DOHH2 (cell line): Measurements from ENCODE around the gene ELOA.
A peak's percentile ranks its signal among the peaks of the same experiment; 100 is the strongest.

Source experiments
- H3F3A ChIP-seq: fragments of 200-600 bp; sonication (generic), shearing (Covaris generic); 2 replicates; pipeline ENCODE4 v1.6.0; 2016; ENCODE audit warnings: antibody characterized with exemption, mild to moderate bottlenecking; ENCODE audit not compliant: control insufficient read depth, insufficient read depth
- H3K27ac ChIP-seq: fragments of 200-600 bp; sonication (generic); 2 replicates; pipeline ENCODE4 v1.5.1; 2014; ENCODE audit warnings: low read depth, mild to moderate bottlenecking, low read length, moderate library complexity
- H3K27me3 ChIP-seq: fragments of 200-600 bp; sonication (generic); 2 replicates; pipeline ENCODE4 v1.6.1; 2014; ENCODE audit warnings: mild to moderate bottlenecking, low read length, mixed read lengths; ENCODE audit not compliant: control insufficient read depth
- H3K36me3 ChIP-seq: fragments of 200-600 bp; sonication (generic); 2 replicates; pipeline ENCODE4 v1.6.1; 2014; ENCODE audit warnings: mild to moderate bottlenecking, low read length, moderate library complexity, mixed read lengths; ENCODE audit not compliant: control insufficient read depth
- H3K4me1 ChIP-seq: fragments of 200-600 bp; sonication (generic); 2 replicates; pipeline ENCODE4 v1.6.1; 2014; ENCODE audit warnings: mild to moderate bottlenecking, low read length, mixed read lengths; ENCODE audit not compliant: control insufficient read depth
- H3K4me2 ChIP-seq: fragments of 200-600 bp; sonication (generic); 2 replicates; pipeline ENCODE4 v1.6.0; 2014; ENCODE audit warnings: mild to moderate bottlenecking, low read length, moderate library complexity
- H3K4me3 ChIP-seq: fragments of 200-600 bp; sonication (generic); 2 replicates; pipeline ENCODE4 v1.5.1; 2014; ENCODE audit warnings: mild to moderate bottlenecking, low read length, mixed read lengths
- H3K79me2 ChIP-seq: fragments of 200-600 bp; sonication (generic); 2 replicates; pipeline ENCODE4 v1.6.1; 2014; ENCODE audit warnings: mild to moderate bottlenecking, low read length, mixed read lengths; ENCODE audit not compliant: control insufficient read depth
- H3K9me2 ChIP-seq: fragments of 200-600 bp; sonication (generic); replicated peaks from 2 replicates; pipeline ENCODE4 v1.6.1; 2014; ENCODE audit warnings: mild to moderate bottlenecking, low read length, mixed read lengths; ENCODE audit not compliant: control insufficient read depth
- H3K9me3 ChIP-seq: fragments of 200-600 bp; sonication (generic); 2 replicates; pipeline ENCODE4 v1.6.1; 2014; ENCODE audit warnings: antibody characterized with exemption, low read length, mixed read lengths; ENCODE audit not compliant: control insufficient read depth, insufficient read depth
- H4K20me1 ChIP-seq: fragments of 200-600 bp; sonication (generic); 2 replicates; pipeline ENCODE4 v1.6.0; 2014; ENCODE audit warnings: low read depth, mild to moderate bottlenecking, antibody characterized with exemption, low read length, moderate library complexity; ENCODE audit not compliant: control insufficient read depth, insufficient read depth
- CTCF ChIP-seq: fragments of 200-600 bp; sonication (generic); IDR thresholded peaks from one replicate; pipeline ENCODE4 v1.5.1; 2014; ENCODE audit warnings: antibody characterized with exemption, mild to moderate bottlenecking, low read depth, low read length; ENCODE audit not compliant: poor library complexity, severe bottlenecking
- EZH2phosphoT487 ChIP-seq: fragments of 200-600 bp; sonication (generic); IDR thresholded peaks from 2 replicates; pipeline ENCODE4 v1.6.1; 2017; ENCODE audit warnings: borderline replicate concordance, mild to moderate bottlenecking, antibody characterized with exemption, low read length, moderate library complexity, mixed read lengths

The ELOA gene

GRCh38 chr1:23807453-23807852 is 64.2 kb downstream of the ELOA start:
- Histone ChIP-seq H3K79me2 (no peaks in the 10 kb centered on the region), H3K9me3 (no peaks in the 10 kb centered on the region), H3K4me3 (no peak overlapping the region), H3K27ac (no peak overlapping the region), H3K36me3 (no peaks in the 10 kb centered on the region), H4K20me1 (no peaks in the 10 kb centered on the region), H3F3A (no peaks in the 10 kb centered on the region), H3K27me3 (no peaks in the 10 kb centered on the region), H3K4me2 (no peak overlapping the region), H3K9me2 (no peaks in the 10 kb centered on the region), H3K4me1 (peaks cover 25% of the 10 kb centered on the region)
- TF ChIP-seq EZH2phosphoT487, result no peak
- no peak for TF ChIP-seq CTCF

GRCh38 chr1:23809751-23810171 is 66.5 kb downstream of the ELOA start:
- no peak for TF ChIP-seq EZH2phosphoT487
- peak; percentile 94 for TF ChIP-seq CTCF
- Histone ChIP-seq H3K4me2 (peak overlapping the region; percentile 30; the same call in 1 of the 2 replicates), H3K4me1 (peaks cover 25% of the 10 kb centered on the region), H3K36me3 (peaks cover 5% of the 10 kb centered on the region; the same call in 1 of the 2 replicates), H4K20me1 (no peaks in the 10 kb centered on the region), H3K9me2 (no peaks in the 10 kb centered on the region), H3K27me3 (no peaks in the 10 kb centered on the region), H3F3A (no peaks in the 10 kb centered on the region), H3K27ac (no peak overlapping the region), H3K4me3 (no peak overlapping the region), H3K79me2 (no peaks in the 10 kb centered on the region), H3K9me3 (no peaks in the 10 kb centered on the region)

GRCh38 chr1:23810818-23811540 is 67.7 kb downstream of the ELOA start:
- H3K79me2 ChIP-seq, result no peaks in the 10 kb centered on the region
- TF ChIP-seq CTCF, result peak; percentile 98
- no peak for TF ChIP-seq EZH2phosphoT487
- H3K27me3 ChIP-seq, result no peaks in the 10 kb centered on the region
- H4K20me1 ChIP-seq, result no peaks in the 10 kb centered on the region
- H3K4me1 ChIP-seq, result peaks cover 25% of the 10 kb centered on the region
- H3F3A ChIP-seq, result no peaks in the 10 kb centered on the region
- H3K36me3 ChIP-seq, result peaks cover 5% of the 10 kb centered on the region
- H3K9me2 ChIP-seq, result no peaks in the 10 kb centered on the region
- H3K9me3 ChIP-seq, result no peaks in the 10 kb centered on the region
- H3K4me3 ChIP-seq, result no peak overlapping the region
- no peak overlapping the region for H3K27ac ChIP-seq
- H3K4me2 ChIP-seq, result peak overlapping the region; percentile 13; the same call in 1 of the 2 replicates
